Stimulated activated CD4-positive, alpha-beta T cell treated with anti-CD3 and anti-CD28 coated beads, TNF-alpha, amount 100 ng/mL, for 1 hour (primary cell): Measurements from ENCODE around the gene REPS1.
"Not testable (repeated sequence)": the region's sequence is repeated elsewhere in the genome, so short reads cannot be mapped to it uniquely, and the experiment has no call there.

ENCODE experiments used
- DNase-seq, 3 donors: peaks; one replicate each; pipeline ENCODE4 v3.0.0-alpha.2; 2020; ENCODE audit warnings: low read depth in 3 of 3, low spot score in 1 of 3

REPS1 gene

GRCh38 chr6:139007428-139007827 lies 19.4 kb upstream of the REPS1 start:
- no peak for DNase-seq

DNA sequence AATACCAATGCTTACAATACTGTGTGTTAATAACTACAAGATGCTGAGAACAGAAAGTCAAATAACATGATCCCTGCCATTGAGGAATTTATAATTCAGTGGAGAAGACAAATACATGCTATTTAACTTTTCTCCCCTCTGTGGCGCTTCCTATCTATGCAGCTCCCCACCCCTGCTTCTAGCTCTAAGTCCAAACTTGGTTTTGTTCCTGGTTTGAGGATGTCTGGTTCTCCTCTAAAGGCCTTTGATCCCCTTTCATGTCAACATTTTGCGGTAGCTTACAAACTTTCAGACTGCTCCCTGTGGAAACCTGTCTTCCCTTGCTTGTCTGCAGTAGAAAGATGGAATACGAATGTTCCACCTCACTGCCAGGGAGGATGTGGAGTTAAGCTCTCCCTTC lies 18.4 kb upstream of the REPS1 start:
- DNase-seq, result no peak

GRCh38 chr6:139003751-139004150 lies 15.7 kb upstream of the REPS1 start:
- DNase-seq, result no peak

DNA sequence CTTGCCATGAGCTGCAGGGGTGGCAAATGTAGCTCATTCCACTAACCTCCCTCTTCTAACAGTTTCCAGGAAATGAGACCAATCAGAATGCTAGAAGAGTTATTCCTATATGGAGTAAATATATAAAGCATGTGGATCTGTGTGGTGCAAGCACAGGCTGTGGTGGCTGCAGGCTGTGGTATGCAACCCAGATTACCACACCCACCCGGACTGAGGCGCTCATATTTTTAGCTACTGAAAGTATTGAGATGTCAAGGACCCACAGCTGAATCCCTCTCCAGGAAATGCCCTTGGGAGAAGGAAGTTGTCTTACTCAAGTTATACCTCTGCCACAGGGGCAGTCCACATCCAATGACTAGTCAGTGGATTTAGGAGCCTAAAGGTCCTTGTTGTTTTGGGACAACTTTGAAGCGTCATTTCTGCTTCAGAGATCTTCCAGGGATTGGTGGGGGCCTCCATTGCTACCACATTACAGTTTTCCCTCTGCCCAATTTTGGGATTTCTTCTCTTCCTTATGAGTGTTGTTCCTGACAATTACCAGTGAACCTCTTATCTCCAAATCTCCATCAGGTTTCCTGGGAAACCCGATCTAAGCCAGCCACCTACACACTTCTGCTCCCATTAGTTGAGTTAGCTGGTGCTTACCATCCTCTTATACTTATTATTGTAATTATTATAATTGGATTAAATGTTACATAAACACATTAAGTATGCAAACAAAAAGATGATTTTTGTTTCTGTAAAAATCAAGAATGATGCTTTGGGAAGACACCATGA lies 12.1 kb upstream of the REPS1 start:
- no peak for DNase-seq

- no peak for DNase-seq
These were observed 9.1 kb upstream of the REPS1 start for GRCh38 chr6:138997136-138997535.

DNA sequence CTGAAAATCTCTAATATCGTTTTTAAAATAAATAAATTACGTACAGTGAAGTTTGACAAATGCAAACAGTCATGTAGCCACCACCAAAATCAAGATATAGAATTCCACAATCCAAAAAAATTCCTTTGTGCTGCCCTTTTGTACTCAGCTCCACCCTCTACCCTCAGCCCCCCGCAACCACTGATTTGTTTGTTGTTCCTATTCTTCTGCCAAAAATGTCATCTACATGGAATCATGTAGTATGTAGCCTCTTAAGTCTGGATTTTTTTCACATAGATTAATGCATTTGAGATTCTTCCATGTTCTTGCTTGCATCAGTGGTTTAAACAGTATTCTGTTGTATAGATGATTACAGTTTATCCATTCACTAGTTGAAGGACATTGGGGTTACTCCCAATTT lies 8.5 kb upstream of the REPS1 start:
- DNase-seq, result no peak

DNA sequence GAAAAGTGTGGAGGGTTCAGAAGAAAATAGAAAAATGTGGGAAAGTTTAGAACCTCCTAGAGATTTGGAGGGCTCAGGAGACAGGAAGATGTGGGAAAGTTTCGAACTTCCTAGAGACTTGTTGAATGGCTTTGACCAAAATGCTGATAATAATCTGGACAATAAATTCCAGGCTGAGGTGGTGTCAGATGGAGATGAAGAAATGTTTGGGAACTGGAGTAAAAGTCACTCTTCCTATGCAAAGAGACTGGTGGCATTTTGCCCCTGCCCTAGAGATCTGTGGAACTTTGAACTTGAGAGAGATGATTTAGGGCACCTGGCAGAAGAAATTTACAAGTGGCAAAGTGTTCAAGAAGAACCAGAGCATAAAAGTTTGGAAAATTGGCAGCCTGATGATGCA lies 5.4 kb upstream of the REPS1 start:
- not testable (repeated sequence) for DNase-seq

DNA sequence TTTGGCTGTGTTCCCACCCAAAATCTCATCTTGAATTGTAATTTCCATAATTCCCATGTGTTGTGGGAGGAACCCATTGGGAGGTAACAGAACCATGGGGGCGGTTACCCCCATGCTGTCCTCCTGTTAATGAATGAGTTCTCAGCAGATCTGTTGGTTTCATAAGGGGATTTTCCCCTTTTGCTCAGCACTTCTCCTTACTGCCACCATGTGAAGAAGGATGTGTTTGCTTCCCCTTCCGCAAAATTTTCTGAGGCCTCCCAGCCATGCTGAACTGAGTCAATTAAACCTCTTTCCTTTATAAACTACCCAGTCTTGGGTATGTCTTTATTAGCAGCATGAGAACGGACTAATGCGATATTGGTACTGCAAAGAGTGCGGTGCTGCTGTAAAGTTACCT lies 4.9 kb upstream of the REPS1 start:
- not testable (repeated sequence) for DNase-seq

- DNase-seq, result no peak
These were observed 3.2 kb upstream of the REPS1 start for GRCh38 chr6:138991206-138991605.

DNA sequence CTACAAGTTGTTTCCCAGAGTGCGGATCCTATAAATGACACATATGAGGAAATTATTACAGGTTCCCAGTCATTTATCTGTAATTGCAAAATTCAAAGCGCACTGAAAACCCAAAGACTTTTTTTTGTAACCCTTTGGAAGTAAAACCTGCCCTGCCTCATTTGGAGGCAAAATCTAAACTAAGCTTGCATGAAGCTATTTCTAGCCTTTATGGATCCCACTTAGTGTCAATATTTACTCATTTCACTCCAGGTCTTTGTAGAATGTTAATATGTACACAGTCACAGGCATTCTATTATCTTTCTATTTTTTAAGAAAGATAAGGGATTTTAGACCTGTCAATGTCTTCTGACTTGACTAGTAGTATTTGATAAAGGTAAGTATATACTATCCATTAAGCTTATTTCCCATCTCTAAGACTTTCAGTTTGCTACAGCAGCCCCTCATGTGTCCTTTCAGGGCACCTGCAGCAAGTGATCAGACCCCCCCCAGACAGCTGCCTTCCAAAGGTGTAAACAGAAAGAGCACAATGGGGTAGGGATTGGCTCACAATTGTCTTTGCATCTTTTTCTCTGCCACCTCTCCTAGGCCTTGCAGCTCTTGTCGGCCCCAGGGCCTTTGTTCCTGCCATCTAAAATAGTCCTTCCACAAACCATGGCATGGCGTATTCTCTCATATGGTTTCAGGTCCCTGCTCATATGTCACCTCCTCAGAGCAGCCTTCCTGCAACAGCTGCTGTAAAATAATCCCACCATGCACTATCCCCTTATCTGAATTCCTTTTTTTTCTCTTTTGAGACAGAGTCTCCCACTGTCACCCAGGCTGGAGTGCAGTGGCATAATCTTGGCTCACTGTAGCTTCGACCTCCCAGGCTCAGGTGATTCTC lies 1.3 kb upstream of the REPS1 start:
- no peak for DNase-seq

DNA sequence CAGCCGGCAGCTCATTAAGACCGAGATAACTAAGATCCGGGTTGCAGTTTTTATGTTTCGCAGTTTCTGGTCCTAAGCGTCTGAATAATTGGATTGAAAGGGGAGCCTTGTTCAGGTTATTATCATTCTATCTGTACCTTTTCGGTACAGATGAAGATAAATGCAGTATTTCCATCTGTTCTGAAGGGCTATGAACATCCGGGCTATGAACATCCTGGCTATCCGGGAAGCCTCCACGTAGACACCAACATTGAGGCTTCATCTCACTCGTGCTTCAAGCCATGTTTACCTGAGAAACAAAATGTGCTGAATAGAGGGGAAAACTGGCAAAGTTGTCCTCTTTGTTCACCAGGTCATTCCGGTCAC lies 399 bp upstream of the REPS1 start:
- no peak for DNase-seq

DNA sequence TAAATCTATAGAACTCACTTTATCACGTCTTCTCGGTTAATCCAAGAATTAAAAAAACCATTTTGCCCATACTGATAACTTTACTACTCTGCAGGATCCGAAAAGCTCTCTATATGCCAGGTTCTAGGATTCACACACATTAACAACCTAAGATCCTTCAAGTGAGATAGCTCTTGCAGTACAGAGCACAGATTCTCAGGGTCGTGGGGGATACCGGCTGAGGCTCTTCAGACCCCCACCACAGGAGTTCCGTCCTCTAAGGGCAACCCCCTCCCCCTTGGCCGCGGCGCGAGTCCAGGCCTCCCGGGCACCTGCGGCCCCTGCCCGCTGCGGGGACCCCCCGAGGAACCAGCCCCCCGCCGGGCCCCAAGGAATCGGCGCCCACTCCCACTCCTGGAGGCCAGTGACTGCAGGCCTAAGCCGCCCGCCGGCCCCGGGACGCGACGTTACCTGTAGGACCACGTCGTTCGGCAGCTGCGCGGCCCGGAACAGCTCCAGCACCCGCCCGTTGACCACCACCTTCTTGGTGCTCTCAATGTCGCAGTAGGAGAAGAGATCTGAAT lies 892 bp downstream of the REPS1 start:
- no peak for DNase-seq

- DNase-seq, result no peak
These were observed 1.5 kb downstream of the REPS1 start for GRCh38 chr6:138986578-138986977.

- no peak for DNase-seq
These were observed 6.6 kb downstream of the REPS1 start for GRCh38 chr6:138981416-138981815.

DNA sequence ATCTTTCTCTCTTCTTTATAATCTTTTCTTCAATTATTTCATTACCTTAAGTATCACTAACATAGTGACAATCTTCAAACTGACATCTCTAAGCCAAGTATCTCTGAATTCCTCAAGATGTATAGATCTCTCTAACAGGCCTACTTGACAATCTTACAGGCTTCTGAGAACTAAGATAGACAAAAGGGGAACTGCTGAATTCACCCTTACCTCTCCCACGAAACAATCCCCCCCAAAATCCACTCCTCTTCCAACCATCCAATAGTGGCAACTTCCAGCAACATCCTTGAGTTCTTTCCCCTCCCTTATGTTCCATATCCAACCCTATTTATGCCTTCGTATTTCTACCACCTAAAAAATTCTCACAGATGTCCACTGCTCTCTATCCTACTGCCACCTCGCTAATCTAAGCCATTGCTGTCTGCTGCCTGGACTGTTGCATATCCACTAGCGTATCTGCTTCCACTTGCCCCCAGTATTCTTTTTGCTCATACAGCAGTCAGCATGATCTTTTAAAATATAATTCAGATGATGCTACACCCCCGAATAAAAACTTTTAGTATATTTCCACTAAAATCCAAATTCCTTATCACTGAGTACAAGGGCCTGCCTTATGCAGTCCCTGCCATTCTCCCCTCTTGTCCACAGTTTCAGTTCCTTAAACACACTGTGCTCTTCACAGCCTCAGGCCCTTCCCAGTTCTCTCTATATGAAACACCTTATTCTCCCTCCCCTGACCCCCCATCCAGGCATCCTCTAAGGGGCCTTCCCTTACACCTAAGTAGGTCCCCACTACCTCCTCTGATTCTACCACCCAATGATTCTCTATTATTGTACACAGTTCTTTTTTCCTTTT lies 8.0 kb downstream of the REPS1 start:
- DNase-seq, result no peak

DNA sequence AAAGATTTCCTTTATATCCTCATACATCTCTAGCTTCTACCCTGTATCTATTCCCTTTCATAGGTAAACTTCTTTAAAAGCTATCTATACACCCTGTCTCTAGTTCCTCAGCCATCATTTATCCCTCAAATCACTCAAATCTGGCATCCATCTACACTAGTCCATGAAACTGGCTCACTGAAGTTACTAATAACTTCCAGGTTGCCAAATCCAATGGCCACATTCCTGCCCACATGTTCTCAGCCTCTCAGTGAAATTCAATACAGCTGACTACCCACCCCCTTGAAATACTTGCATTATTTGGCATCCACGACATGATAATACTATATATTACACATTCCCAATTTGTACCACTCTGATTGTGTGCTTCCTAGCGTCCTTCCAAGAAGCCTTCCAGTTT lies 8.7 kb downstream of the REPS1 start:
- no peak for DNase-seq

- no peak for DNase-seq
These were observed 9.8 kb downstream of the REPS1 start for GRCh38 chr6:138978229-138978628.

DNA sequence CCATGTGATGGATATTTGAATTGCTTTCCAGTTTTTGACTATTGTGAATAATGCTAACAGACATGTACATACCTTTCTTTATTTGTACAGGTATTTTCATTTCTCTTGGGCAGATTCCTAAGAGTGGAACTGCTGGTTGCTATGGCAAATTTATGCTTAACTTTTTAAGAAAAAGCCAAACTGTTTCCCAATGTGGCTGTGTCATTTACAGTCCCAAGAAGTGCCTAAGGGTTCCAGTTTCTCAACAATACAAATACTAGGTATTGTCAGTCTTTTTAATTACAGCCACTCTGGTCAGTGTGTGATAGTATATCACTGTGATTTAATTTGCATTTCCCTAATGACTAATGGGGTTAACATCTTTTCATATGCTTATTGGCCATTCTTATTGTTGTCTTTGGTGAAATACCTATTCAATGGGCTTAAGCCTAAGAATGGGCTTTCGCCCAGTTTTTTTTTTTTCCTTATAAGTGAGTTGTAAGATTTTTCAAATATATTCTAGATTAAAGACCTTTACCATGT lies 10.3 kb downstream of the REPS1 start:
- no peak for DNase-seq

GRCh38 chr6:138977242-138977641 lies 10.8 kb downstream of the REPS1 start:
- DNase-seq, result no peak

- no peak for DNase-seq
These were observed 12.2 kb downstream of the REPS1 start for GRCh38 chr6:138975815-138976214.
